ENCODE data around the gene LAMC1. TPM values are rescaled to one million over a fixed set of nuclear protein-coding genes. Genes with fewer than 3 reads are reported as not detected.
A peak's percentile ranks its signal among the peaks of the same experiment; 100 is the strongest.

Gene LAMC1
- polyA plus RNA-seq, 1 of the 3 experiments (the other 2 are of a cell fraction), result 101 TPM

DNA sequence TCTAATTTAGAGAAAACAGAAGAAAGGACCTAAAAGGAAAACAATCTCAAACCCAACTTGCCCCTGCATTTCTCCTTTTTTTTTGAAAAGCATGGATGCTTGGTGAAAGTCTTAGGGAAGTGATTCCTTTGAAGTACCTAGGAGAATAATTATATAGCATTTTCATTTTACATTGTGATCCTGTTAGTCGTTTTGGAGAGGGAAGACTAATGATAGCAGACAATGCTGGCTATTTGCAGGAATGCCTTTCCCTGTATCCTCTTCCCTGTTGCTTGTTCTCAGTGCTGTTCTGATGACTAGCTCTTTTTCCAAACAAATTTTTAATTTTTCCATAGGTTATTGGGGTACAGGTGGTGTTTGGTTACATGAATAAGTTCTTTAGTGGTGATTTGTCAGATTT, 53.9 kb downstream of the LAMC1 start:
- peaks cover 0 to 5% of the 10 kb centered on the region in 2 experiments for H3K36me3 ChIP-seq (replicated peaks in 1 of 2; ENCODE audit: control insufficient read depth in 1 of 2, insufficient read depth in 2 of 2, low read length in 1 of 2)
- peaks cover 96% of the 10 kb centered on the region for H3K79me2 ChIP-seq (ENCODE audit: insufficient read depth)
- H3K27ac ChIP-seq (ENCODE audit: low read depth in 2 of 2, low read length in 1 of 2), result no peak overlapping the region
- peaks cover 10% of the 10 kb centered on the region for H3F3A ChIP-seq (replicated peaks; ENCODE audit: insufficient read depth)
- H3K4me1 ChIP-seq (ENCODE audit: control insufficient read depth in 1 of 2, insufficient read depth in 2 of 2, low read depth in 1 of 2, low read length in 1 of 2), result peaks cover 6 to 24% of the 10 kb centered on the region in 2 experiments; a peak in 3 of 4 replicates
- ChIA-PET POLR2A (interaction anchor here (0.6 kb wide), 1 partner anchor 83 kb away, joined by 3 read pairs; no protein-coding TSS in a partner anchor), CTCF (interaction anchor here (1.5 to 1.6 kb wide), 2 partner anchors 20 to 53 kb away, joined by 3 read pairs; no protein-coding TSS in a partner anchor)
- no peak for DNase-seq
- H3K9ac ChIP-seq, result no peak overlapping the region
- H3K9me3 ChIP-seq, result no peaks in the 10 kb centered on the region
- TF ChIP-seq RAD21 (IDR thresholded peaks at IDR 0.05; ENCODE audit: low read length) (no peak), RCOR1 (IDR thresholded peaks at IDR 0.05; ENCODE audit: low read length) (no peak), FOXM1 (IDR thresholded peaks at IDR 0.05; ENCODE audit: low read depth) (no peak), SMC3 (IDR thresholded peaks at IDR 0.05; ENCODE audit: low read depth, low read length) (no peak), POLR2AphosphoS5 (IDR thresholded peaks at IDR 0.05; ENCODE audit: low read depth, low read length) (no peak), NFIC (IDR thresholded peaks at IDR 0.05; ENCODE audit: borderline replicate concordance) (no peak), YY1 (IDR thresholded peaks at IDR 0.05; ENCODE audit: low read depth) (no peak)
- no peaks in the 10 kb centered on the region for H3K27me3 ChIP-seq (ENCODE audit: insufficient read depth)
- no peaks in the 10 kb centered on the region for H3K9me2 ChIP-seq
- 68% methylated on average over 1 of the region's 1 CpG for WGBS (ENCODE audit: low lambda C conversion rate)
- no peak overlapping the region for H2AFZ ChIP-seq (ENCODE audit: low read depth)
- no peak overlapping the region for H3K4me2 ChIP-seq
- no peak overlapping the region for H3K4me3 ChIP-seq (ENCODE audit: low read depth in 2 of 2, low read length in 1 of 2)
- peaks cover 90% of the 10 kb centered on the region for H4K20me1 ChIP-seq (ENCODE audit: insufficient read depth)

DNA sequence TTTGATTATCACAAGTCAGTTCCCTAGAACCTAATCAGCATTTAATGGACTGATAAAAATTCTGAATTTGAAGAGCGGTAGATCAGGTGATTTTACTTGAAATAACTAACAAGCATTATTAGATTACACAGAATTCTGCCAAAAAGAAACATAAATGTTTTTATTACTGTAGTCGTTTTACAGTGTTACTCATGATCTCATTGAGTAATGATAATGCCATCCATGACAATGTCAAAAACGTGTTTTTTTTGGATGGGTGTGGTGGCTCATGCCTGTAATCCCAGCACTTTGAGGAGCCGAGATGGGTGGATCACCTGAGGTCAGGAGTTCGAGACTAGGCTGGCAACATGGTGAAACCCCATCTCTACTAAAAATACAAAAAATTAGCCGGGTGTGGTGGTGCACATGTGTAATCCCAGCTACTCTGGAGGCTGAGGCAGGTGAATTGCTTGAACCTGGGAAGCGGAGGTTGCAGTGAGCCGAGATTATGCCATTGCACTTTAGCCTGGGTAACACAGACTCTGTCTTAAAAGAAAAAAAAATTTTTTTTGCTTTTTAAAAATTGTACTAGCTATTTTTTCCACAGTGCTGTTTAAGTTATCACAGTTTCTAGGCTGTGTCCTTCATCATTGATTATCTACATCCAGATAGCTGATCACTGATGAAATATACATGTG, 56.6 kb downstream of the LAMC1 start:
- no peaks in the 10 kb centered on the region for H3K9me2 ChIP-seq
- peaks cover 10% of the 10 kb centered on the region for H3F3A ChIP-seq (replicated peaks; ENCODE audit: insufficient read depth)
- POLR2A ChIA-PET, result interaction anchor here (0.7 kb wide), 1 partner anchor 8 kb away, joined by 3 read pairs; no protein-coding TSS in a partner anchor
- peaks cover 78% of the 10 kb centered on the region for H4K20me1 ChIP-seq (ENCODE audit: insufficient read depth)
- H3K9me3 ChIP-seq, result no peaks in the 10 kb centered on the region
- peak overlapping the region; percentile 18; the same call in 1 of the 2 replicates for H3K4me2 ChIP-seq
- peaks cover 0 to 5% of the 10 kb centered on the region in 2 experiments for H3K36me3 ChIP-seq (replicated peaks in 1 of 2; ENCODE audit: control insufficient read depth in 1 of 2, insufficient read depth in 2 of 2, low read length in 1 of 2)
- no peak overlapping the region for H3K9ac ChIP-seq
- peaks cover 6 to 11% of the 10 kb centered on the region in 2 experiments; a peak in 3 of 4 replicates for H3K4me1 ChIP-seq (ENCODE audit: control insufficient read depth in 1 of 2, insufficient read depth in 2 of 2, low read depth in 1 of 2, low read length in 1 of 2)
- H3K79me2 ChIP-seq (ENCODE audit: insufficient read depth), result peaks cover 97% of the 10 kb centered on the region
- DNase-seq, result no peak
- H2AFZ ChIP-seq (ENCODE audit: low read depth), result no peak overlapping the region
- peak overlapping the region in 1 of 2 experiments; percentile 4; a peak in 1 of 4 replicates for H3K27ac ChIP-seq (ENCODE audit: low read depth in 2 of 2, low read length in 1 of 2)
- CTCF ChIA-PET, result interaction anchor here (1.6 kb wide), 1 partner anchor 118 kb away, joined by 4 read pairs; no protein-coding TSS in a partner anchor
- WGBS (ENCODE audit: low lambda C conversion rate), result 74% methylated on average over 8 of the region's 8 CpGs
- H3K4me3 ChIP-seq (ENCODE audit: low read depth in 2 of 2, low read length in 1 of 2), result no peak overlapping the region
- H3K27me3 ChIP-seq (ENCODE audit: insufficient read depth), result no peaks in the 10 kb centered on the region
- TF ChIP-seq TCF12 (IDR thresholded peaks at IDR 0.05) (no peak), RCOR1 (IDR thresholded peaks at IDR 0.05; ENCODE audit: low read length) (no peak), RFX5 (IDR thresholded peaks at IDR 0.05; ENCODE audit: low read length) (no peak), JUND (IDR thresholded peaks at IDR 0.05) (no peak), SIN3A (IDR thresholded peaks at IDR 0.05; ENCODE audit: borderline replicate concordance, low read depth, low read length) (no peak), TAF1 (IDR thresholded peaks at IDR 0.05; ENCODE audit: borderline replicate concordance, low read depth, low read length) (no peak)
- TF ChIP-seq, protein P1, sequence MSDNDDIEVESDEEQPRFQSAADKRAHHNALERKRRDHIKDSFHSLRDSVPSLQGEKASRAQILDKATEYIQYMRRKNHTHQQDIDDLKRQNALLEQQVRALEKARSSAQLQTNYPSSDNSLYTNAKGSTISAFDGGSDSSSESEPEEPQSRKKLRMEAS (IDR thresholded peaks at IDR 0.05; ENCODE audit: low read depth), result no peak

All from SK-N-SH (cell line).